ENCODE results near the gene AGPS. TPM values are rescaled to one million over a fixed set of nuclear protein-coding genes. Genes with fewer than 3 reads are reported as not detected.

The AGPS gene
- polyA plus RNA-seq, 3 donors = 7.1 to 26.9 (median 16.7) TPM

DNA sequence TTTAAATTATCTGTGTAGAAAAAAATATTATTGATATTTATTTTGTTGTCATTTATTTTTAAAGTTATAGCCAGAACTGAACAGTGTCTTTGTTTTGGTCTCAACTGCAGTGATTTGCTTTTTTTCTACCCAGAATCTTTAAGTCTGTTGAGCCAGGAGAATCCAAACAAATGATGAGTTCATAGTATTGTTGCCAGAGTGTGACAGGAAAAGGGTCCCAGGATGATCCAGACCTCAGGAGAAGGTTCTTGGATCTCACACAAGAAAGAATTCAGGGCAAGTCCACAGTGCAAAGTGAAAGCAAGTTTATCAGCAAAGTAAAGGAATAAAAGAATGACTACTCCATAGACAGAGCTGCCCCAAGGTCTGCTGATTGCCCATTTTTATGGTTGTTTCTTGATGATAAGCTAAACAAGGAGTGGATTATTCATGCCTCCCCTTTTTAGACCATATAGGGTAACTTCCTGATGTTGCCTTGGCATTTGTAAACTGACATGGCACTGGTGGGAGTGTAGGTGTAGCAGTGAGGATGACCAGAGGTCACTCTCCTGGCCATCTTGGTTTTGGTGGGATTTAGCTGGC lies 127.1 kb downstream of the AGPS start:
- H3K27ac Mint-ChIP-seq = no peak overlapping the region
- no peaks in the 10 kb centered on the region for H3K4me1 Mint-ChIP-seq
- TF ChIP-seq, protein P1, sequence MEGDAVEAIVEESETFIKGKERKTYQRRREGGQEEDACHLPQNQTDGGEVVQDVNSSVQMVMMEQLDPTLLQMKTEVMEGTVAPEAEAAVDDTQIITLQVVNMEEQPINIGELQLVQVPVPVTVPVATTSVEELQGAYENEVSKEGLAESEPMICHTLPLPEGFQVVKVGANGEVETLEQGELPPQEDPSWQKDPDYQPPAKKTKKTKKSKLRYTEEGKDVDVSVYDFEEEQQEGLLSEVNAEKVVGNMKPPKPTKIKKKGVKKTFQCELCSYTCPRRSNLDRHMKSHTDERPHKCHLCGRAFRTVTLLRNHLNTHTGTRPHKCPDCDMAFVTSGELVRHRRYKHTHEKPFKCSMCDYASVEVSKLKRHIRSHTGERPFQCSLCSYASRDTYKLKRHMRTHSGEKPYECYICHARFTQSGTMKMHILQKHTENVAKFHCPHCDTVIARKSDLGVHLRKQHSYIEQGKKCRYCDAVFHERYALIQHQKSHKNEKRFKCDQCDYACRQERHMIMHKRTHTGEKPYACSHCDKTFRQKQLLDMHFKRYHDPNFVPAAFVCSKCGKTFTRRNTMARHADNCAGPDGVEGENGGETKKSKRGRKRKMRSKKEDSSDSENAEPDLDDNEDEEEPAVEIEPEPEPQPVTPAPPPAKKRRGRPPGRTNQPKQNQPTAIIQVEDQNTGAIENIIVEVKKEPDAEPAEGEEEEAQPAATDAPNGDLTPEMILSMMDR (IDR thresholded peaks at IDR 0.05) = no peak
- no peaks in the 10 kb centered on the region for H3K27me3 ChIP-seq (ENCODE audit: control insufficient read depth in 2 of 2, insufficient read depth in 2 of 2, low read length in 2 of 2)
- no peak for DNase-seq
- H3K4me3 Mint-ChIP-seq = no peak overlapping the region
- H2AFZ ChIP-seq (ENCODE audit: insufficient read depth, low read depth, low read length, poor library complexity, severe bottlenecking) = no peak overlapping the region
- H3K36me3 ChIP-seq (replicated peaks in 1 of 2; ENCODE audit: control insufficient read depth in 1 of 2, insufficient read depth in 2 of 2, low read length in 2 of 2) = peaks cover 58 to 95% of the 10 kb centered on the region in 2 donors
- H3K9me3 Mint-ChIP-seq = no peaks in the 10 kb centered on the region
- no peaks in the 10 kb centered on the region for H3K79me2 ChIP-seq (ENCODE audit: insufficient read depth, low read length)
- H3K36me3 Mint-ChIP-seq = peaks cover 58 to 64% of the 10 kb centered on the region in 2 donors
- H3K9me3 ChIP-seq (replicated peaks in 1 of 2; ENCODE audit: control insufficient read depth in 1 of 2, insufficient read depth in 1 of 2, low read length in 2 of 2) = no peaks in the 10 kb centered on the region
- no peak overlapping the region for H3K4me3 ChIP-seq (replicated peaks in 1 of 3; ENCODE audit: low read depth in 2 of 3, low read length in 3 of 3)
- no peaks in the 10 kb centered on the region for H3K4me1 ChIP-seq (ENCODE audit: control insufficient read depth in 1 of 2, insufficient read depth in 2 of 2, low read length in 2 of 2)
- no peak overlapping the region for H3K27ac ChIP-seq (ENCODE audit: low read depth in 1 of 2, low read length in 2 of 2)
- intact Hi-C loops (cut with micrococcal nuclease) = no loop called here
- no peaks in the 10 kb centered on the region for H3K27me3 Mint-ChIP-seq (ENCODE audit: low read depth in 3 of 3)
- H4K20me1 ChIP-seq (ENCODE audit: insufficient read depth, low read length) = no peaks in the 10 kb centered on the region
- H3K4me2 ChIP-seq (replicated peaks; ENCODE audit: extremely low read depth, low read length, poor library complexity, severe bottlenecking) = no peak overlapping the region
- no peak overlapping the region for H3K9ac ChIP-seq (ENCODE audit: insufficient read depth, low read length, poor library complexity, severe bottlenecking)

DNA sequence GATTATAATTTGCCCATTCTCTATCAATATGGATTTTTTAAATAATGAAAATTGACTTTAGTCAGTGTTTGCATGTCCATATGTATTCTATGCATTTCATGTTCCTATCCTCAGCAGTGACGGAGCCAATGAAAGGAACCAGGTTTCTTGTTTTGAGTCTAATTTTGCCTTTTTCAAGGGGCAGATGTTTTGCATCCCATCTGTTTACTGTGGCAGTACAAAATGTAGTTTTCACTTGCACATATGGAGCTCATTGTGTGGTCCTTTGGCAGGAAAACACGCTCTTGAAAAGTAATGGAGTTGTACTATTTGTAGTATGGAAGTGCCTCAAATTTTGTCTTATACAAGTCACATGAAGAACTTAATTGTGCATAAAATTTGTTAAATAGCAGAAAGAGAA lies 127.8 kb downstream of the AGPS start:
- H3K36me3 ChIP-seq (replicated peaks in 1 of 2; ENCODE audit: control insufficient read depth in 1 of 2, insufficient read depth in 2 of 2, low read length in 2 of 2) = peaks cover 62 to 93% of the 10 kb centered on the region in 2 donors
- peaks cover 57 to 62% of the 10 kb centered on the region in 2 donors for H3K36me3 Mint-ChIP-seq
- H3K27me3 Mint-ChIP-seq (ENCODE audit: low read depth in 3 of 3) = no peaks in the 10 kb centered on the region
- H3K9me3 ChIP-seq (replicated peaks in 1 of 2; ENCODE audit: control insufficient read depth in 1 of 2, insufficient read depth in 1 of 2, low read length in 2 of 2) = no peaks in the 10 kb centered on the region
- H3K4me3 ChIP-seq (replicated peaks in 1 of 3; ENCODE audit: low read depth in 2 of 3, low read length in 3 of 3) = no peak overlapping the region
- H2AFZ ChIP-seq (ENCODE audit: insufficient read depth, low read depth, low read length, poor library complexity, severe bottlenecking) = no peak overlapping the region
- H3K4me2 ChIP-seq (replicated peaks; ENCODE audit: extremely low read depth, low read length, poor library complexity, severe bottlenecking) = no peak overlapping the region
- H3K9ac ChIP-seq (ENCODE audit: insufficient read depth, low read length, poor library complexity, severe bottlenecking) = no peak overlapping the region
- no peaks in the 10 kb centered on the region for H3K4me1 ChIP-seq (ENCODE audit: control insufficient read depth in 1 of 2, insufficient read depth in 2 of 2, low read length in 2 of 2)
- H3K4me3 Mint-ChIP-seq = no peak overlapping the region
- H3K4me1 Mint-ChIP-seq = no peaks in the 10 kb centered on the region
- H3K9me3 Mint-ChIP-seq = no peaks in the 10 kb centered on the region
- H3K27me3 ChIP-seq (ENCODE audit: control insufficient read depth in 2 of 2, insufficient read depth in 2 of 2, low read length in 2 of 2) = no peaks in the 10 kb centered on the region
- intact Hi-C loops (cut with micrococcal nuclease) = no loop called here
- DNase-seq = no peak
- no peaks in the 10 kb centered on the region for H3K79me2 ChIP-seq (ENCODE audit: insufficient read depth, low read length)
- H3K27ac Mint-ChIP-seq = no peak overlapping the region
- no peaks in the 10 kb centered on the region for H4K20me1 ChIP-seq (ENCODE audit: insufficient read depth, low read length)
- TF ChIP-seq, protein P1 (IDR thresholded peaks at IDR 0.05) = no peak
- 100% methylated on average over 1 of the region's 2 CpGs for WGBS (ENCODE audit: insufficient coverage)
- no peak overlapping the region for H3K27ac ChIP-seq (ENCODE audit: low read depth in 1 of 2, low read length in 2 of 2)

Data from CD14-positive monocyte (primary cell).